ENCODE measurements around the gene PTPN14. TPM values are rescaled to one million over a fixed set of nuclear protein-coding genes. Genes with fewer than 3 reads are reported as not detected.

Gene PTPN14
- total RNA-seq, 1 experiment from 2014 or later, result 76.4 TPM

DNA sequence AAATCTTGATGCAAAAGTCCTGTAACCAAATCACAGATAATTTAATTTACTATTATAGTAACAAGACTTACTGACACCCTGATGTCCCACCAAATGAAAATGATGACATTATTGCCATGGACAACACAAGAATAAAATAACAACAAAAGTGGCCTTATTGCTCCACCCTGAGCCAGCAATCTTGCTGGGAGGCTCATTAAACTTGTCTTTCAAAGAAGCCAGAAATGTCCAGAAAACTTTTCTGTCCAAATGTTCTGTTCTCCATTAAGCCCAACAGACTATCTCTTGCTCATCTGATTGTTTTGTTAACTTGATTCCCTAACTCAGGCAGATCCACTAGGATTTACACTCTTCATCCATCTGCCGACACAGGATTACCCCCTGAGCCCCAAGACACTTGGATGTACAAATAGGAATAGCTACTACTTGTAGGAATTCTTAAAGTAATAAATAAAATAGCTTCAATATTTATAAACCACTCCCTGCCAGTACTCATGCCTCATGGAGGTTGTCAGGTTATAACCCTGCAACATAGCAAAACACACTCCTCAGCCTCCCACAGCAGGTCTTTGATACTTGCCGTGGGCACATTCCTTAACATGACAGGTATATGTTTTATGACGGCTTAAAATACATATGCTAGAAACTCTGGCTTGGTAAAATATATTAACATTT, 84.9 kb downstream of the PTPN14 start:
- Histone ChIP-seq H3K9me3 (ENCODE audit: control insufficient read depth, low read depth, low read length) (no peaks in the 10 kb centered on the region), H3K18ac (ENCODE audit: insufficient read length, low read depth, low read length) (no peak overlapping the region), H3K23me2 (ENCODE audit: insufficient read length, low read depth, low read length, poor library complexity, severe bottlenecking) (no peaks in the 10 kb centered on the region), H3K4me2 (ENCODE audit: insufficient read depth, insufficient read length, low read length) (no peak overlapping the region), H4K5ac (ENCODE audit: insufficient read length, low read depth, low read length) (no peak overlapping the region), H3K79me1 (ENCODE audit: insufficient read depth, low read depth, low read length, poor library complexity, severe bottlenecking) (no peaks in the 10 kb centered on the region), H3K56ac (ENCODE audit: insufficient read length, low read depth, low read length) (no peak overlapping the region), H2BK12ac (ENCODE audit: insufficient read length, low read depth, low read length) (no peak overlapping the region), H2BK5ac (ENCODE audit: insufficient read length, low read length) (no peak overlapping the region), H3K4me1 (ENCODE audit: insufficient read depth, low read length) (peaks cover 5% of the 10 kb centered on the region), H3K14ac (ENCODE audit: insufficient read depth, low read length) (no peak overlapping the region), H4K91ac (ENCODE audit: insufficient read length, low read depth, low read length) (no peak overlapping the region), H2BK15ac (ENCODE audit: low read depth, low read length) (no peak overlapping the region), H2AK5ac (ENCODE audit: insufficient read length, low read length) (no peak overlapping the region), H3K27ac (ENCODE audit: insufficient read length, low read depth, low read length) (no peak overlapping the region), H3K9ac (ENCODE audit: extremely low read depth, insufficient read length, low read length) (no peak overlapping the region), H4K8ac (replicated peaks; ENCODE audit: insufficient read length, low read depth, low read length) (no peak overlapping the region), H2BK20ac (ENCODE audit: low read depth, low read length, poor library complexity, severe bottlenecking) (no peak overlapping the region), H3K4ac (ENCODE audit: low read depth, low read length) (no peak overlapping the region), H3K27me3 (ENCODE audit: insufficient read depth, low read length) (no peaks in the 10 kb centered on the region), H4K20me1 (ENCODE audit: control insufficient read depth, insufficient read depth, insufficient read length) (no peaks in the 10 kb centered on the region), H3T11ph (ENCODE audit: low read length) (no peak overlapping the region), H3K79me2 (ENCODE audit: insufficient read depth, low read length) (peaks cover 3% of the 10 kb centered on the region; the same call in 1 of the 2 replicates), H2AFZ (ENCODE audit: low read length) (no peak overlapping the region), H3K23ac (ENCODE audit: insufficient read length, low read depth, low read length) (no peak overlapping the region), H2BK120ac (ENCODE audit: low read depth, low read length, poor library complexity, severe bottlenecking) (no peak overlapping the region)
- H3K36me3 Mint-ChIP-seq (ENCODE audit: insufficient read depth in 1 of 3, low read depth in 3 of 3), result peaks cover 0 to 14% (median 0%) of the 10 kb centered on the region in 3 experiments; a peak in 3 of 7 replicates
- TF ChIP-seq, protein P1, sequence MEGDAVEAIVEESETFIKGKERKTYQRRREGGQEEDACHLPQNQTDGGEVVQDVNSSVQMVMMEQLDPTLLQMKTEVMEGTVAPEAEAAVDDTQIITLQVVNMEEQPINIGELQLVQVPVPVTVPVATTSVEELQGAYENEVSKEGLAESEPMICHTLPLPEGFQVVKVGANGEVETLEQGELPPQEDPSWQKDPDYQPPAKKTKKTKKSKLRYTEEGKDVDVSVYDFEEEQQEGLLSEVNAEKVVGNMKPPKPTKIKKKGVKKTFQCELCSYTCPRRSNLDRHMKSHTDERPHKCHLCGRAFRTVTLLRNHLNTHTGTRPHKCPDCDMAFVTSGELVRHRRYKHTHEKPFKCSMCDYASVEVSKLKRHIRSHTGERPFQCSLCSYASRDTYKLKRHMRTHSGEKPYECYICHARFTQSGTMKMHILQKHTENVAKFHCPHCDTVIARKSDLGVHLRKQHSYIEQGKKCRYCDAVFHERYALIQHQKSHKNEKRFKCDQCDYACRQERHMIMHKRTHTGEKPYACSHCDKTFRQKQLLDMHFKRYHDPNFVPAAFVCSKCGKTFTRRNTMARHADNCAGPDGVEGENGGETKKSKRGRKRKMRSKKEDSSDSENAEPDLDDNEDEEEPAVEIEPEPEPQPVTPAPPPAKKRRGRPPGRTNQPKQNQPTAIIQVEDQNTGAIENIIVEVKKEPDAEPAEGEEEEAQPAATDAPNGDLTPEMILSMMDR (conservative IDR thresholded peaks at IDR 0.05), result no peak
- H3K4me1 Mint-ChIP-seq, result peaks cover 21 to 27% of the 10 kb centered on the region in 2 experiments
- peak overlapping the region in 2 of 3 experiments; percentile 72 to 77; a peak in 1 of 7 replicates for H3K27ac Mint-ChIP-seq
- H3K9me3 Mint-ChIP-seq, result no peaks in the 10 kb centered on the region
- no peak overlapping the region for H3K4me3 Mint-ChIP-seq
- no CpG with 5 or more reads among the region's 3 CpGs for WGBS (ENCODE audit: extremely low coverage, insufficient read length, low lambda C conversion rate)
- no peak for DNase-seq
- no peaks in the 10 kb centered on the region for H3K27me3 Mint-ChIP-seq (ENCODE audit: low read depth)
